NCI-H1105 (cell line): ENCODE results near the gene IGSF9B.

ENCODE experiments used
- DNase-seq: peaks from one replicate; lab custom pipeline; 2025; lab: John Stamatoyannopoulos, UW

The IGSF9B gene

GRCh38 chr11:133919330-133920108, 37.2 kb downstream of the IGSF9B start:
- no peak for DNase-seq

GRCh38 chr11:133918608-133919260, 38.0 kb downstream of the IGSF9B start:
- no peak for DNase-seq

- no peak for DNase-seq
Observed at GRCh38 chr11:133917921-133918607, 38.7 kb downstream of the IGSF9B start.

- DNase-seq = no peak
Observed at GRCh38 chr11:133916784-133917440, 39.9 kb downstream of the IGSF9B start.

GRCh38 chr11:133913761-133914160, 43.0 kb downstream of the IGSF9B start:
- DNase-seq = no peak

- no peak for DNase-seq
Observed at GRCh38 chr11:133911171-133911570, 45.6 kb downstream of the IGSF9B start.

- DNase-seq = no peak
Observed at GRCh38 chr11:133910101-133910500, 46.7 kb downstream of the IGSF9B start.

GRCh38 chr11:133908827-133909226, 47.9 kb downstream of the IGSF9B start:
- no peak for DNase-seq

- no peak for DNase-seq
Observed at GRCh38 chr11:133907841-133908241, 48.9 kb downstream of the IGSF9B start.

- DNase-seq = no peak
Observed at GRCh38 chr11:133907216-133907615, 49.6 kb downstream of the IGSF9B start.

GRCh38 chr11:133906746-133907145, 50.0 kb downstream of the IGSF9B start:
- no peak for DNase-seq

- no peak for DNase-seq
Observed at GRCh38 chr11:133906241-133906640, 50.5 kb downstream of the IGSF9B start.

GRCh38 chr11:133905677-133906156, 51.1 kb downstream of the IGSF9B start:
- no peak for DNase-seq

GRCh38 chr11:133904818-133905515, 51.8 kb downstream of the IGSF9B start:
- DNase-seq = no peak

- no peak for DNase-seq
Observed at GRCh38 chr11:133903875-133904817, 52.6 kb downstream of the IGSF9B start.

- DNase-seq = no peak
Observed at GRCh38 chr11:133903056-133903455, 53.7 kb downstream of the IGSF9B start.

- no peak for DNase-seq
Observed at GRCh38 chr11:133902506-133902905, 54.3 kb downstream of the IGSF9B start.

GRCh38 chr11:133901999-133902398, 54.8 kb downstream of the IGSF9B start:
- DNase-seq = no peak

- DNase-seq = no peak
Observed at GRCh38 chr11:133901316-133901715, 55.5 kb downstream of the IGSF9B start.
